ENCODE data around the gene TCERG1L.

Gene TCERG1L

GRCh38 chr10:131311661-131312477 lies at the start of gene TCERG1L:
Gene TCERG1L (minus strand): TSS chr10:131311721. CDS start chr10:131311635, 86 bp downstream.
- intact Hi-C loops (cut with DNase I; ENCODE audit: low total_unique reads) = no loop called here
- peaks cover 0 to 52% of the 10 kb centered on the region in 2 donors for H3K27me3 ChIP-seq
- no peak for TF ChIP-seq CTCF (IDR thresholded peaks at IDR 0.05)
- peaks cover 0 to 21% (median 8%) of the 10 kb centered on the region in 4 donors for H3K4me1 ChIP-seq
- no peak within 1 kb of the TSS for H3K27ac ChIP-seq
- H3K4me3 ChIP-seq = peak within 1 kb of the TSS in 1 of 2 donors; percentile 26
- DNase-seq = no peak
- no peaks in the 10 kb centered on the region for H3K36me3 ChIP-seq
- no peaks in the 10 kb centered on the region for H3K9me3 ChIP-seq

GRCh38 chr10:131358741-131359442 lies 47.4 kb upstream of the TCERG1L start:
- no peak for DNase-seq
- no peak overlapping the region for H3K27ac ChIP-seq

GRCh38 chr10:131356442-131356841 lies 44.9 kb upstream of the TCERG1L start:
- no peaks in the 10 kb centered on the region for H3K4me1 ChIP-seq
- no peaks in the 10 kb centered on the region for H3K9me3 ChIP-seq
- no peak for TF ChIP-seq CTCF (IDR thresholded peaks at IDR 0.05)
- H3K36me3 ChIP-seq = no peaks in the 10 kb centered on the region
- intact Hi-C loops (cut with DNase I; ENCODE audit: low total_unique reads) = no loop called here
- H3K4me3 ChIP-seq = no peak overlapping the region
- DNase-seq = no peak
- no peak overlapping the region for H3K27ac ChIP-seq
- H3K27me3 ChIP-seq = no peaks in the 10 kb centered on the region

More at GRCh38 chr10:131358741-131359442, 47.4 kb upstream of the TCERG1L start:
- Histone ChIP-seq H3K4me1 (no peaks in the 10 kb centered on the region), H3K4me3 (no peak overlapping the region), H3K27me3 (no peaks in the 10 kb centered on the region), H3K36me3 (no peaks in the 10 kb centered on the region), H3K9me3 (no peaks in the 10 kb centered on the region)
- TF ChIP-seq CTCF (IDR thresholded peaks at IDR 0.05) = no peak
- intact Hi-C loops (cut with DNase I; ENCODE audit: low total_unique reads) = no loop called here

- no peaks in the 10 kb centered on the region for H3K27me3 ChIP-seq
- H3K9me3 ChIP-seq = no peaks in the 10 kb centered on the region
- no peaks in the 10 kb centered on the region for H3K36me3 ChIP-seq
- intact Hi-C loops (cut with DNase I; ENCODE audit: low total_unique reads) = no loop called here
- no peak overlapping the region for H3K4me3 ChIP-seq
- H3K27ac ChIP-seq = no peak overlapping the region
- no peak for DNase-seq
- TF ChIP-seq CTCF (IDR thresholded peaks at IDR 0.05) = no peak
- H3K4me1 ChIP-seq = no peaks in the 10 kb centered on the region
Observed at GRCh38 chr10:131355881-131356280, 44.4 kb upstream of the TCERG1L start.

GRCh38 chr10:131355056-131355455 lies 43.5 kb upstream of the TCERG1L start:
- H3K27me3 ChIP-seq = no peaks in the 10 kb centered on the region
- H3K27ac ChIP-seq = no peak overlapping the region
- H3K4me1 ChIP-seq = no peaks in the 10 kb centered on the region
- H3K36me3 ChIP-seq = no peaks in the 10 kb centered on the region
- intact Hi-C loops (cut with DNase I; ENCODE audit: low total_unique reads) = no loop called here
- no peaks in the 10 kb centered on the region for H3K9me3 ChIP-seq
- DNase-seq = no peak
- H3K4me3 ChIP-seq = no peak overlapping the region
- no peak for TF ChIP-seq CTCF (IDR thresholded peaks at IDR 0.05)
